ENCODE results near the gene SCYGR2. TPM values are rescaled to one million over a fixed set of nuclear protein-coding genes. Genes with fewer than 3 reads are reported as not detected.

SCYGR2 gene
- total RNA-seq, 1 experiment from 2014 or later: not detected

DNA sequence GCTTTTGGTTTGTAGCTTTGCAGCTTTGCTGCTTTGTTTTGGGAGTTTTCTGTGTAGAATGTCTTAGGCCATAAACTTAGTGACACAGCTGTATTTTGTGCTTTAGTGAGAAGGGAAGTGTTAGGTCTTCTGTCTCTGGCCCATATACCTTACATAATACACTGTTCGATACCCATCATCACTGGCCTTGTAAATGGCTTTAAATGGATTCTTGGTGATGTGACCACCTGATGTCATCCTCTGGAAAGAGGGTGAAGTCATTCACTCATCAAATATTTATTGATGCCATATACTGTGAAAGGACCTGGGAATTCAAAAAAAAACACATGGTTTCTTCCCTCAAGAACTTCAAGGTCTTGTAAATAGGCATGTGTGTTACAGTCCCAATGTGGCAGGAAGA is 18.9 kb upstream of the SCYGR2 start (continued):
- TF ChIP-seq, protein P1, sequence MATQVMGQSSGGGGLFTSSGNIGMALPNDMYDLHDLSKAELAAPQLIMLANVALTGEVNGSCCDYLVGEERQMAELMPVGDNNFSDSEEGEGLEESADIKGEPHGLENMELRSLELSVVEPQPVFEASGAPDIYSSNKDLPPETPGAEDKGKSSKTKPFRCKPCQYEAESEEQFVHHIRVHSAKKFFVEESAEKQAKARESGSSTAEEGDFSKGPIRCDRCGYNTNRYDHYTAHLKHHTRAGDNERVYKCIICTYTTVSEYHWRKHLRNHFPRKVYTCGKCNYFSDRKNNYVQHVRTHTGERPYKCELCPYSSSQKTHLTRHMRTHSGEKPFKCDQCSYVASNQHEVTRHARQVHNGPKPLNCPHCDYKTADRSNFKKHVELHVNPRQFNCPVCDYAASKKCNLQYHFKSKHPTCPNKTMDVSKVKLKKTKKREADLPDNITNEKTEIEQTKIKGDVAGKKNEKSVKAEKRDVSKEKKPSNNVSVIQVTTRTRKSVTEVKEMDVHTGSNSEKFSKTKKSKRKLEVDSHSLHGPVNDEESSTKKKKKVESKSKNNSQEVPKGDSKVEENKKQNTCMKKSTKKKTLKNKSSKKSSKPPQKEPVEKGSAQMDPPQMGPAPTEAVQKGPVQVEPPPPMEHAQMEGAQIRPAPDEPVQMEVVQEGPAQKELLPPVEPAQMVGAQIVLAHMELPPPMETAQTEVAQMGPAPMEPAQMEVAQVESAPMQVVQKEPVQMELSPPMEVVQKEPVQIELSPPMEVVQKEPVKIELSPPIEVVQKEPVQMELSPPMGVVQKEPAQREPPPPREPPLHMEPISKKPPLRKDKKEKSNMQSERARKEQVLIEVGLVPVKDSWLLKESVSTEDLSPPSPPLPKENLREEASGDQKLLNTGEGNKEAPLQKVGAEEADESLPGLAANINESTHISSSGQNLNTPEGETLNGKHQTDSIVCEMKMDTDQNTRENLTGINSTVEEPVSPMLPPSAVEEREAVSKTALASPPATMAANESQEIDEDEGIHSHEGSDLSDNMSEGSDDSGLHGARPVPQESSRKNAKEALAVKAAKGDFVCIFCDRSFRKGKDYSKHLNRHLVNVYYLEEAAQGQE (IDR thresholded peaks at IDR 0.05; ENCODE audit: low read depth): no peak
- TF ChIP-seq JUND (IDR thresholded peaks at IDR 0.05) (no peak), EGR1 (IDR thresholded peaks at IDR 0.05; ENCODE audit: low read depth) (no peak)

DNA sequence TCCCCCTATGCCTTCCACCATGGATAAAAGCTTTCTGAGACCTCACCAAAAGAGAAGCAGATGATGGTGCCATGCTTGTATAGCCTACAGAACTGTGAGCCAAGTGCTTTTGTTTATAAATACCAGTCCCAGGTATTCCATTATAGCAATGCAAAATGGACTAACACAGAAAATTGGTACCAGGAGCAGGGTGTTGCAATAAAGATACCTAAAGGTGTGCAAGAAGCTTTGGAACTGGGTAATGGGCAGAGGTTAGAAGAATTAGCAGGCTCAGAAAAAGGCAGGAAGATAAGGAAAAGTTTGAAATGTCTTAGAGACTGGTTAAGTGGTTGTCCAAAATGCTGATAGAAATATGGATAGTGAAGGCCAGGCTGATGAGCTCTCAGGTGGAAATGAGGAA is 16.3 kb upstream of the SCYGR2 start:
- no TSS peak for BruUV-seq (replicated peaks)

More for the DNA sequence above, 16.3 kb upstream of the SCYGR2 start:
- no peak for TF ChIP-seq CEBPB (IDR thresholded peaks at IDR 0.05; ENCODE audit: low read depth)
- no peak for TF ChIP-seq POLR2AphosphoS5 (IDR thresholded peaks at IDR 0.05; ENCODE audit: low read depth, low read length)
- Histone ChIP-seq H3K4me2 (ENCODE audit: low read length) (no peak overlapping the region), H3K36me3 (ENCODE audit: control insufficient read depth in 1 of 2, insufficient read depth in 2 of 2, low read length in 2 of 2) (no peaks in the 10 kb centered on the region), H3K9me2 (ENCODE audit: insufficient read depth) (no peaks in the 10 kb centered on the region), H3K27ac (ENCODE audit: low read depth, low read length) (no peak overlapping the region), H2AFZ (ENCODE audit: low read depth, low read length, poor library complexity, severe bottlenecking) (no peak overlapping the region), H3K9ac (ENCODE audit: low read length) (no peak overlapping the region), H3K79me2 (ENCODE audit: insufficient read depth, low read length) (no peaks in the 10 kb centered on the region), H3K4me3 (replicated peaks in 1 of 2; ENCODE audit: low read depth in 1 of 2, low read length in 2 of 2) (no peak overlapping the region), H3K9me3 (ENCODE audit: control insufficient read depth in 1 of 2, insufficient read depth in 1 of 2, low read depth in 1 of 2, low read length in 2 of 2) (no peaks in the 10 kb centered on the region), H3K4me1 (ENCODE audit: control insufficient read depth in 1 of 2, insufficient read depth in 2 of 2, low read length in 2 of 2) (no peaks in the 10 kb centered on the region), H3K27me3 (ENCODE audit: insufficient read depth, low read length) (no peaks in the 10 kb centered on the region), H4K20me1 (ENCODE audit: insufficient read depth) (no peaks in the 10 kb centered on the region)
- ATAC-seq (no peak), DNase-seq (ENCODE audit: low read depth, low spot score) (no peak)
- CTCF ChIA-PET: no interaction called here
- intact Hi-C loops (cut with micrococcal nuclease): no loop called here
- RAD21 ChIA-PET (ENCODE audit: low non-redundant PET in 1 of 2, low total read pairs in 2 of 2, uncharacterized antibody in 2 of 2, unreplicated experiment in 2 of 2): no interaction called here
- POLR2A ChIA-PET: no interaction called here
